ENCODE results near the gene GTPBP4. TPM values are rescaled to one million over a fixed set of nuclear protein-coding genes. Genes with fewer than 3 reads are reported as not detected.
"Not testable (repeated sequence)": the region's sequence is repeated elsewhere in the genome, so short reads cannot be mapped to it uniquely, and the experiment has no call there.

The GTPBP4 gene
- total RNA-seq, 1 donor from 2014 or later, result 27.8 TPM

GRCh38 chr10:1011696-1012095, 23.5 kb downstream of the GTPBP4 start:
- DNase-seq (no peak), ATAC-seq (no peak)
- intact Hi-C loops (cut with micrococcal nuclease), result no loop called here

GRCh38 chr10:1015688-1016087, 27.5 kb downstream of the GTPBP4 start:
- ATAC-seq, result no peak
- DNase-seq, result no peak
- intact Hi-C loops (cut with micrococcal nuclease), result no loop called here

GRCh38 chr10:1019362-1019761, 31.1 kb downstream of the GTPBP4 start:
- intact Hi-C loops (cut with micrococcal nuclease), result no loop called here
- ATAC-seq, result no peak
- DNase-seq, result no peak

GRCh38 chr10:1020460-1020859, 32.2 kb downstream of the GTPBP4 start:
- intact Hi-C loops (cut with micrococcal nuclease), result no loop called here
- DNase-seq (no peak), ATAC-seq (no peak)

GRCh38 chr10:1020958-1021357, 32.7 kb downstream of the GTPBP4 start:
- ATAC-seq, result no peak
- intact Hi-C loops (cut with micrococcal nuclease), result no loop called here
- DNase-seq, result no peak

GRCh38 chr10:1022413-1022812, 34.2 kb downstream of the GTPBP4 start:
- DNase-seq (no peak), ATAC-seq (peak; percentile 78)
- intact Hi-C loops (cut with micrococcal nuclease), result no loop called here

GRCh38 chr10:1024103-1024502, 35.9 kb downstream of the GTPBP4 start:
- ATAC-seq (no peak), DNase-seq (no peak)
- intact Hi-C loops (cut with micrococcal nuclease), result no loop called here

GRCh38 chr10:1025683-1026082, 37.4 kb downstream of the GTPBP4 start, which contains the start of gene IDI2:
TSS of gene IDI2 (minus strand) at chr10:1025859. CDS start at chr10:1024723, 1,136 bp downstream.
- DNase-seq (no peak), ATAC-seq (no peak)
- intact Hi-C loops (cut with micrococcal nuclease), result no loop called here

GRCh38 chr10:1026578-1026977, 38.3 kb downstream of the GTPBP4 start:
- ATAC-seq (peak; percentile 66), DNase-seq (no peak)
- intact Hi-C loops (cut with micrococcal nuclease), result no loop called here

GRCh38 chr10:1029838-1030237, 41.6 kb downstream of the GTPBP4 start:
- no peak for ATAC-seq
- no peak for DNase-seq
- intact Hi-C loops (cut with micrococcal nuclease), result no loop called here

GRCh38 chr10:1033601-1034000, 45.4 kb downstream of the GTPBP4 start:
- intact Hi-C loops (cut with micrococcal nuclease), result no loop called here
- DNase-seq, result no peak
- peak; percentile 83 for ATAC-seq

GRCh38 chr10:1034758-1035157, 46.5 kb downstream of the GTPBP4 start:
- intact Hi-C loops (cut with micrococcal nuclease), result no loop called here
- DNase-seq (no peak), ATAC-seq (no peak)

- intact Hi-C loops (cut with micrococcal nuclease), result no loop called here
- ATAC-seq, result no peak
- DNase-seq, result no peak
Observed at GRCh38 chr10:1035201-1035600, 47.0 kb downstream of the GTPBP4 start.

- DNase-seq (no peak), ATAC-seq (no peak)
- intact Hi-C loops (cut with micrococcal nuclease), result no loop called here
Observed at GRCh38 chr10:1036341-1036791, 48.1 kb downstream of the GTPBP4 start.

- DNase-seq, result no peak
- intact Hi-C loops (cut with micrococcal nuclease), result no loop called here
- no peak for ATAC-seq
Observed at GRCh38 chr10:1037098-1037497, 48.9 kb downstream of the GTPBP4 start.

- ATAC-seq; intact Hi-C loops (cut with micrococcal nuclease); DNase-seq: not testable (repeated sequence)
Observed at GRCh38 chr10:1038769-1039168, 50.5 kb downstream of the GTPBP4 start.

- ATAC-seq (no peak), DNase-seq (no peak)
- intact Hi-C loops (cut with micrococcal nuclease), result no loop called here
Observed at GRCh38 chr10:1040133-1040532, 51.9 kb downstream of the GTPBP4 start.

GRCh38 chr10:1041514-1041913, 53.3 kb downstream of the GTPBP4 start:
- DNase-seq, result no peak
- ATAC-seq, result no peak
- intact Hi-C loops (cut with micrococcal nuclease), result no loop called here

GRCh38 chr10:1043532-1043995, 55.3 kb downstream of the GTPBP4 start:
- peak; percentile 57 for ATAC-seq
- intact Hi-C loops (cut with micrococcal nuclease), result no loop called here
- no peak for DNase-seq

- DNase-seq, result no peak
Observed at GRCh38 chr10:1044146-1044545, 55.9 kb downstream of the GTPBP4 start.

GRCh38 chr10:1044964-1045363, 56.7 kb downstream of the GTPBP4 start:
- ATAC-seq (no peak), DNase-seq (no peak)
- intact Hi-C loops (cut with micrococcal nuclease), result no loop called here

More at GRCh38 chr10:1044146-1044545, 55.9 kb downstream of the GTPBP4 start:
- no peak for ATAC-seq
- intact Hi-C loops (cut with micrococcal nuclease), result no loop called here

GRCh38 chr10:1045415-1045814, 57.2 kb downstream of the GTPBP4 start:
- ATAC-seq (no peak), DNase-seq (no peak)
- intact Hi-C loops (cut with micrococcal nuclease), result no loop called here
